NCI-H1930 (cell line): ENCODE data around the gene AGAP1.

ENCODE experiments used
- DNase-seq, 2 experiments: peaks; one replicate each; lab custom pipeline; 2025; lab: John Stamatoyannopoulos, UW

Gene AGAP1

GRCh38 chr2:235711527-235711926 lies 217.7 kb downstream of the AGAP1 start:
- DNase-seq = no peak

- DNase-seq = no peak
These were observed 218.3 kb downstream of the AGAP1 start for GRCh38 chr2:235712176-235712575.

GRCh38 chr2:235713189-235713588 lies 219.3 kb downstream of the AGAP1 start:
- no peak for DNase-seq

- no peak for DNase-seq
These were observed 221.8 kb downstream of the AGAP1 start for GRCh38 chr2:235715601-235716000.

- DNase-seq = no peak
These were observed 223.1 kb downstream of the AGAP1 start for GRCh38 chr2:235716875-235717496.

- DNase-seq = no peak
These were observed 225.5 kb downstream of the AGAP1 start for GRCh38 chr2:235719146-235719942.

GRCh38 chr2:235721625-235722024 lies 227.8 kb downstream of the AGAP1 start:
- DNase-seq = no peak

- DNase-seq = no peak
These were observed 229.0 kb downstream of the AGAP1 start for GRCh38 chr2:235722869-235723268.

GRCh38 chr2:235723371-235723770 lies 229.5 kb downstream of the AGAP1 start:
- DNase-seq = no peak

GRCh38 chr2:235723811-235724465 lies 230.1 kb downstream of the AGAP1 start:
- no peak for DNase-seq

GRCh38 chr2:235725016-235725489 lies 231.2 kb downstream of the AGAP1 start:
- DNase-seq = no peak

GRCh38 chr2:235725841-235726240 lies 232.0 kb downstream of the AGAP1 start:
- no peak for DNase-seq

- no peak for DNase-seq
These were observed 232.7 kb downstream of the AGAP1 start for GRCh38 chr2:235726554-235726953.

- no peak for DNase-seq
These were observed 233.3 kb downstream of the AGAP1 start for GRCh38 chr2:235727174-235727573.

GRCh38 chr2:235727891-235728799 lies 234.3 kb downstream of the AGAP1 start:
- no peak for DNase-seq

- DNase-seq = no peak
These were observed 235.1 kb downstream of the AGAP1 start for GRCh38 chr2:235728800-235729556.

- no peak for DNase-seq
These were observed 235.7 kb downstream of the AGAP1 start for GRCh38 chr2:235729557-235729947.

GRCh38 chr2:235730115-235730514 lies 236.3 kb downstream of the AGAP1 start:
- no peak for DNase-seq

GRCh38 chr2:235733761-235734160 lies 239.9 kb downstream of the AGAP1 start:
- DNase-seq = no peak

- no peak for DNase-seq
These were observed 240.3 kb downstream of the AGAP1 start for GRCh38 chr2:235734168-235734567.

GRCh38 chr2:235734688-235735231 lies 240.9 kb downstream of the AGAP1 start:
- DNase-seq = no peak
